H1 (cell line): Measurements from ENCODE around the gene MTERF1.
A peak's percentile ranks its signal among the peaks of the same experiment; 100 is the strongest.

Experiments
- CTCF ChIP-seq, 3 experiments: IDR thresholded peaks; 1 replicate in 2 of 3; 2 replicates in 1 of 3; pipeline versions ENCODE4 v1.5.1 to v1.6.1; 2011; ENCODE audit warnings: low read length in 3 of 3, mild to moderate bottlenecking in 3 of 3, inconsistent platforms in 2 of 3, low read depth in 1 of 3, moderate library complexity in 1 of 3; ENCODE audit not compliant: insufficient read depth in 1 of 3; ENCODE audit errors: control extremely low read depth in 1 of 3
- EP300 ChIP-seq, 2 experiments: IDR thresholded peaks; 1 replicate in 1 of 2; 2 replicates in 1 of 2; pipeline ENCODE4 v1.6.1; 2011 to 2012; ENCODE audit warnings: low read depth in 2 of 2, low read length in 2 of 2, mild to moderate bottlenecking in 2 of 2, borderline replicate concordance in 1 of 2, inconsistent platforms in 1 of 2, moderate library complexity in 1 of 2
- EZH2 ChIP-seq: fragments of 200-600 bp; sonication (generic); IDR thresholded peaks from 2 replicates; pipeline ENCODE4 v1.7.1; 2012; ENCODE audit warnings: low read depth, mild to moderate bottlenecking, moderate library complexity, low read length, inconsistent platforms; ENCODE audit not compliant: severe bottlenecking
- HDAC2 ChIP-seq, 2 experiments: fragments of 300-600 bp in 1 of 2; sonication (generic) in 1 of 2; IDR thresholded peaks; 2 replicates each; pipeline ENCODE4 v1.6.1; 2011 to 2012; ENCODE audit warnings: low read depth in 2 of 2, low read length in 2 of 2, mild to moderate bottlenecking in 2 of 2, moderate library complexity in 2 of 2, borderline replicate concordance in 1 of 2, inconsistent platforms in 1 of 2
- HDAC6 ChIP-seq: IDR thresholded peaks from one replicate; pipeline ENCODE4 v1.7.1; 2012; ENCODE audit warnings: low read depth, mild to moderate bottlenecking, inconsistent platforms, low read length, moderate library complexity
- MAFK ChIP-seq: IDR thresholded peaks from 2 replicates; pipeline ENCODE4 v1.6.1; 2012; ENCODE audit warnings: low read depth, mild to moderate bottlenecking, improper control_type of control experiment, low read length
- POLR2A ChIP-seq, 2 experiments: IDR thresholded peaks; 1 replicate in 1 of 2; 2 replicates in 1 of 2; pipeline ENCODE4 v1.6.1; 2011; ENCODE audit warnings: low read depth in 2 of 2, low read length in 2 of 2, mild to moderate bottlenecking in 2 of 2; ENCODE audit errors: control extremely low read depth in 1 of 2
- RAD21 ChIP-seq, 2 experiments: IDR thresholded peaks in 1 of 2; conservative IDR thresholded peaks in 1 of 2; 2 replicates each; pipeline ENCODE4 v1.6.1; 2011; ENCODE audit warnings: low read depth in 2 of 2, low read length in 2 of 2, improper control_type of control experiment in 1 of 2, inconsistent platforms in 1 of 2, mild to moderate bottlenecking in 1 of 2, moderate library complexity in 1 of 2
- SUZ12 ChIP-seq: fragments of 200-600 bp; sonication (generic); IDR thresholded peaks from 2 replicates; pipeline ENCODE4 v1.6.1; 2012; ENCODE audit warnings: mild to moderate bottlenecking, inconsistent platforms, low read length, moderate library complexity, mixed read lengths

GRCh38 chr7:91880413-91881241, at the start of gene MTERF1:
- TF ChIP-seq EP300 (IDR thresholded peaks at IDR 0.05; ENCODE audit: borderline replicate concordance in 1 of 2, low read depth in 2 of 2, low read length in 2 of 2) (0 out of 3 replicates have a peak, but pooled peaks of 1 of the 2 experiments have one; percentile 51), EZH2 (no peak), HDAC6 (no peak), RAD21 (IDR thresholded peaks at IDR 0.05 in 1 of 2, conservative IDR thresholded peaks at IDR 0.05 in 1 of 2; ENCODE audit: low read depth in 2 of 2, low read length in 2 of 2) (peak; percentile 82 to 91), HDAC2 (IDR thresholded peaks at IDR 0.05; ENCODE audit: borderline replicate concordance in 1 of 2, low read depth in 2 of 2, low read length in 2 of 2) (0 out of 4 replicates have a peak, but pooled peaks of 1 of the 2 experiments have one; percentile 21), CTCF (IDR thresholded peaks at IDR 0.05; ENCODE audit: control extremely low read depth in 1 of 3, insufficient read depth in 1 of 3, low read depth in 1 of 3, low read length in 3 of 3) (peak; percentile 92 to 99 (median 94)), POLR2A (IDR thresholded peaks at IDR 0.05; ENCODE audit: control extremely low read depth in 1 of 2, low read depth in 2 of 2, low read length in 2 of 2) (peak; percentile 63 to 91), SUZ12 (no peak), MAFK (no peak)
